K562 (cell line): ENCODE measurements around the gene HOXA1. TPM values are rescaled to one million over a fixed set of nuclear protein-coding genes. Genes with fewer than 3 reads are reported as not detected.

ENCODE experiments used
- C11orf30 ChIP-seq: fragments of 450-650 bp; IDR thresholded peaks from 2 replicates; pipeline ENCODE4 v1.6.1; 2016; ENCODE audit warnings: low read depth, mild to moderate bottlenecking
- KLF13 ChIP-seq: fragments of 450-650 bp; IDR thresholded peaks from 2 replicates; pipeline ENCODE4 v1.6.1; 2016; ENCODE audit warnings: missing genetic modification characterization, low read depth, mild to moderate bottlenecking, missing compliant biosample characterization, moderate library complexity, borderline replicate concordance
- NR2C1 ChIP-seq, 2 experiments: fragments of 450-650 bp; IDR thresholded peaks; 2 replicates each; pipeline ENCODE4 v1.6.1; 2017; ENCODE audit warnings: mild to moderate bottlenecking in 2 of 2, antibody characterized with exemption in 1 of 2, inconsistent platforms in 1 of 2, missing compliant biosample characterization in 1 of 2, missing genetic modification characterization in 1 of 2
- PRMT5 ChIP-seq: sonication (generic); formaldehyde crosslinking; IDR thresholded peaks from 2 replicates; pipeline ENCODE4 v1.5.0; 2020; ENCODE audit warnings: missing genetic modification reagents
- RBBP5 ChIP-seq: fragments of 200-600 bp; sonication (generic); IDR thresholded peaks from 2 replicates; pipeline ENCODE4 v1.6.1; 2012; ENCODE audit warnings: borderline replicate concordance, mild to moderate bottlenecking, low read length, control low read depth, inconsistent platforms; ENCODE audit not compliant: insufficient read depth, poor library complexity, severe bottlenecking
- RBM25 ChIP-seq: fragments of 200-400 bp; formaldehyde crosslinking; IDR thresholded peaks from 2 replicates; pipeline ENCODE4 v1.6.1; 2018; ENCODE audit warnings: low read length, low read depth, moderate library complexity; ENCODE audit not compliant: severe bottlenecking
- TAF15 ChIP-seq: fragments of 200-400 bp; formaldehyde crosslinking; IDR thresholded peaks from 2 replicates; pipeline ENCODE4 v1.6.1; 2017; ENCODE audit warnings: mild to moderate bottlenecking, low read depth, low read length, moderate library complexity
- TEAD1 ChIP-seq, 2 experiments: fragments of 450-650 bp in 1 of 2; sonication (generic) in 1 of 2; formaldehyde crosslinking; IDR thresholded peaks; 2 replicates each; pipeline versions ENCODE4 v1.4.0 to v1.8.0; 2020 to 2022; ENCODE audit warnings: mild to moderate bottlenecking in 2 of 2, missing genetic modification reagents in 1 of 2
- polyA plus RNA-seq, 8 experiments: library from polyadenylated mRNA; depleted of rRNA in 4 of 8; stranded (reverse) in 5 of 8; unstranded in 3 of 8; fragments of >200 nt; fragmentation: Nextera tagmentation in 2 of 8; fragmentation: Illumina TruSeq in 1 of 8; extraction: Ambion mirVana in 2 of 8; extraction: Trizol in 1 of 8; gene quantifications; 2 replicates each; pipeline versions ENCODE4 v1.2.1 to v1.2.3, GENCODE V29; 2011 to 2014; ENCODE audit warnings: inconsistent platforms in 1 of 8, missing spikeins in 1 of 8
- total RNA-seq, 7 experiments: library from RNA; depleted of rRNA in 6 of 7; stranded (reverse); fragments of >200 nt in 6 of 7; fragmentation: Illumina TruSeq in 2 of 7; extraction: Trizol in 2 of 7; gene quantifications; 2 replicates each; pipeline versions ENCODE4 v1.2.1 to v1.2.3, GENCODE V29; 2011 to 2021; ENCODE audit warnings: low replicate concordance in 1 of 7
- TF ChIP-seq, protein P1 (sequence below): fragments of 450-650 bp; IDR thresholded peaks from 2 replicates; pipeline ENCODE4 v1.6.1; 2016; ENCODE audit warnings: low read depth

The HOXA1 gene
- total and polyA plus RNA-seq, 9 of the 15 experiments (the other 6 are each of a cell fraction or from before 2014, with no cell fraction given), result 0.03 to 0.63 (median 0.09) TPM; not detected in 4

DNA sequence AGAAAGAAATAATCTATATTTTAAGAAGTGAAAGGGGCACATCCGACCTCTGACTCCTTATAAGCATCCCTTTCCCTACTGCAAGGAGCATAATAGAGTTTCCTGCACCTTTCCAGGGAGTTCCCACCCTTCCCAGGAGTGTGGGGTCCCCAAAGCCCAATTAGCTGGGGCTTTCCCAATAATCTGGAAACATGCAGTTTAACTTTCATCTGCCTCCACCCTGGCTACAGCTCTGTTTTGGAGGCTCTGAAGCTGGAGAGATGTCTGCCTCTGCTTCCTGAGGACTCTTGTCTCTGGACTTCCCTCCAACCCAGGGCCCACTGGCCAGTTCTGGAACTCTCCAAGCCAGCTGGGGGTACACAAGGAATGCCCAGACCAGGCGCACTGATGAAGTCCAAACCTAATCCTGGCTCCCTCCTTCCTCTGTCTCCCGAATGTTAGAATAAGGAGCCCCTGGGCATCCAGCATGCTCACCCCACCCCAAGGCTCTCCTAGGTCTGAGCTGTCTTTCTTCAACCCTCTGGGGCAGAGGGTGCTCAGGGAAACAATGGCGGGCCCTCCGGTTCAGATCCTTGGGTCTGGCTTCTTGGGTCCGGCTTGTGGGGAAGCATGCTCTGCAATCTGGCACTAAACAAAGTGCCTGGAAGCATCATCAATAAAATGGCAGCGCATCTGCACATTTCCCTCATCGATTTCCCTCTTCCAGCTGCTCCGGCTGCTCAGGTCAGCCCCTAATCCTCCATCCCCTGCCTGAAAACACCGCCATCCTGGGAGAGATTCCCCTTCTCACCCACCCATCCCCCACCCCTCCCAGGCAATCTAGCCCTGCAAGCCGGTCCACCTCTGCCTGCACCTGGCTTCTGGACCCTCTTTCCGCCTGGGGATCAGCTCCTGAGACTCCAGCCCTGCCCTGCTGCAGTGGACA lies 21.4 kb upstream of the HOXA1 start (continued):
- TF ChIP-seq KLF13 (tag) (no peak), C11orf30 (no peak), TEAD1 (CRISPR knock-in tag; IDR thresholded peaks at IDR 0.05) (no peak), RBBP5 (no peak), NR2C1 (IDR thresholded peaks at IDR 0.05) (no peak), NR2C1 (tag; IDR thresholded peaks at IDR 0.05) (no peak), RBM25 (no peak), TAF15 (no peak), PRMT5 (CRISPR knock-in tag) (no peak)
- TF ChIP-seq, protein P1, sequence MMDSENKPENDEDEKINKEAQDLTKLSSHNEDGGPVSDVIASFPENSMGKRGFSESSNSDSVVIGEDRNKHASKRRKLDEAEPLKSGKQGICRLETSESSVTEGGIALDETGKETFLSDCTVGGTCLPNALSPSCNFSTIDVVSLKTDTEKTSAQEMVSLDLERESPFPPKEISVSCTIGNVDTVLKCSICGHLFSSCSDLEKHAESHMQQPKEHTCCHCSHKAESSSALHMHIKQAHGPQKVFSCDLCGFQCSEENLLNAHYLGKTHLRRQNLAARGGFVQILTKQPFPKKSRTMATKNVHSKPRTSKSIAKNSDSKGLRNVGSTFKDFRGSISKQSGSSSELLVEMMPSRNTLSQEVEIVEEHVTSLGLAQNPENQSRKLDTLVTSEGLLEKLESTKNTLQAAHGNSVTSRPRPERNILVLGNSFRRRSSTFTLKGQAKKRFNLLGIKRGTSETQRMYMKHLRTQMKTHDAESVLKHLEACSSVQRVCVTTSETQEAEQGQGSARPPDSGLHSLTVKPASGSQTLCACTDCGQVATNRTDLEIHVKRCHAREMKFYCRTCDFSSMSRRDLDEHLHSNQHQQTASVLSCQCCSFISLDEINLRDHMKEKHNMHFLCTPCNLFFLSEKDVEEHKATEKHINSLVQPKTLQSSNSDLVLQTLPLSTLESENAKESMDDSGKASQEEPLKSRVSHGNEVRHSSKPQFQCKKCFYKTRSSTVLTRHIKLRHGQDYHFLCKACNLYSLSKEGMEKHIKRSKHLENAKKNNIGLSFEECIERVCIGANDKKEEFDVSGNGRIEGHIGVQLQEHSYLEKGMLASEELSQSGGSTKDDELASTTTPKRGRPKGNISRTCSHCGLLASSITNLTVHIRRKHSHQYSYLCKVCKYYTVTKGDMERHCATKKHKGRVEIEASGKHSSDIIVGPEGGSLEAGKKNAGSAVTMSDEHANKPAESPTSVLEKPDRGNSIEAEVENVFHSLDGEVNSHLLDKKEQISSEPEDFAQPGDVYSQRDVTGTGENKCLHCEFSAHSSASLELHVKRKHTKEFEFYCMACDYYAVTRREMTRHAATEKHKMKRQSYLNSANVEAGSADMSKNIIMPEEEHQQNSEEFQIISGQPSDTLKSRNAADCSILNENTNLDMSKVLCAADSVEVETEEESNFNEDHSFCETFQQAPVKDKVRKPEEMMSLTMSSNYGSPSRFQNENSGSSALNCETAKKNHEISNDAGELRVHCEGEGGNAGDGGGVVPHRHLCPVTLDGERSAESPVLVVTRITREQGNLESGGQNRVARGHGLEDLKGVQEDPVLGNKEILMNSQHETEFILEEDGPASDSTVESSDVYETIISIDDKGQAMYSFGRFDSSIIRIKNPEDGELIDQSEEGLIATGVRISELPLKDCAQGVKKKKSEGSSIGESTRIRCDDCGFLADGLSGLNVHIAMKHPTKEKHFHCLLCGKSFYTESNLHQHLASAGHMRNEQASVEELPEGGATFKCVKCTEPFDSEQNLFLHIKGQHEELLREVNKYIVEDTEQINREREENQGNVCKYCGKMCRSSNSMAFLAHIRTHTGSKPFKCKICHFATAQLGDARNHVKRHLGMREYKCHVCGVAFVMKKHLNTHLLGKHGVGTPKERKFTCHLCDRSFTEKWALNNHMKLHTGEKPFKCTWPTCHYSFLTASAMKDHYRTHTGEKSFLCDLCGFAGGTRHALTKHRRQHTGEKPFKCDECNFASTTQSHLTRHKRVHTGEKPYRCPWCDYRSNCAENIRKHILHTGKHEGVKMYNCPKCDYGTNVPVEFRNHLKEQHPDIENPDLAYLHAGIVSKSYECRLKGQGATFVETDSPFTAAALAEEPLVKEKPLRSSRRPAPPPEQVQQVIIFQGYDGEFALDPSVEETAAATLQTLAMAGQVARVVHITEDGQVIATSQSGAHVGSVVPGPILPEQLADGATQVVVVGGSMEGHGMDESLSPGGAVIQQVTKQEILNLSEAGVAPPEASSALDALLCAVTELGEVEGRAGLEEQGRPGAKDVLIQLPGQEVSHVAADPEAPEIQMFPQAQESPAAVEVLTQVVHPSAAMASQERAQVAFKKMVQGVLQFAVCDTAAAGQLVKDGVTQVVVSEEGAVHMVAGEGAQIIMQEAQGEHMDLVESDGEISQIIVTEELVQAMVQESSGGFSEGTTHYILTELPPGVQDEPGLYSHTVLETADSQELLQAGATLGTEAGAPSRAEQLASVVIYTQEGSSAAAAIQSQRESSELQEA, result no peak
